Measurements from ENCODE around the gene HDAC1.

The HDAC1 gene

DNA sequence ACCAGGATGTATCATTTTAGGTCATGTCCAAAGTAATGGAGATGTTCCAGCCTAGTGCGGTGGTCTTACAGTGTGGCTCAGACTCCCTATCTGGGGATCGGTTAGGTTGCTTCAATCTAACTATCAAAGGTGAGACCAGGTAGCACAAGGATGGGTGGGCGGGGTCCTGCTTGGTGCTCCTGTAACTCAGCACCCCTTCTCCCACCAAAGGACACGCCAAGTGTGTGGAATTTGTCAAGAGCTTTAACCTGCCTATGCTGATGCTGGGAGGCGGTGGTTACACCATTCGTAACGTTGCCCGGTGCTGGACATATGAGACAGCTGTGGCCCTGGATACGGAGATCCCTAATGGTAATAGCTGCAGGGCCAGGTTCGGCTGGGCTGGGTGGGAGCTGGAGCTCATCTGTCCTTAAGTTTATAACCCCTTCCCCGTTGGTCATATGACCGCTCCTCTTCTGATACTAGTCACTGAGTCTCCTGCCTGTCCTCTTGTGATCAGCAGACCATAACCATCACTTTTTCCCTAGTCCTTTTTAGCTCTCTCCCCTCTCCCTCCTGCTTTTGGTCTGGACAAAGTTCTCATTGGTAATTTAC is 38.8 kb downstream of the HDAC1 start:
- DNase-seq, result no peak

DNA sequence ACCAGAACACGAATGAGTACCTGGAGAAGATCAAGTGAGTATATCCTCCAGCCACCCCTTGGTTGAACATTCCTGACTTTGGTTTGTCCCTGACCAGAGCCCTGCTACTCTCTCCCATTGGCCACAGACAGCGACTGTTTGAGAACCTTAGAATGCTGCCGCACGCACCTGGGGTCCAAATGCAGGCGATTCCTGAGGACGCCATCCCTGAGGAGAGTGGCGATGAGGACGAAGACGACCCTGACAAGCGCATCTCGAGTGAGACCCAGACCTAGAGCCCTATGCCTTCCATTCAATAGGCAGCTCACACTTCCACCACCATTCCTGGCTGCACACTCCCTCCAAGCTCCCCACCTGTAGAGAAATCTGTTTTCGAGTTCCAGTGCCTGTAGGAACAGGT is 39.7 kb downstream of the HDAC1 start:
- no peak for DNase-seq

DNA sequence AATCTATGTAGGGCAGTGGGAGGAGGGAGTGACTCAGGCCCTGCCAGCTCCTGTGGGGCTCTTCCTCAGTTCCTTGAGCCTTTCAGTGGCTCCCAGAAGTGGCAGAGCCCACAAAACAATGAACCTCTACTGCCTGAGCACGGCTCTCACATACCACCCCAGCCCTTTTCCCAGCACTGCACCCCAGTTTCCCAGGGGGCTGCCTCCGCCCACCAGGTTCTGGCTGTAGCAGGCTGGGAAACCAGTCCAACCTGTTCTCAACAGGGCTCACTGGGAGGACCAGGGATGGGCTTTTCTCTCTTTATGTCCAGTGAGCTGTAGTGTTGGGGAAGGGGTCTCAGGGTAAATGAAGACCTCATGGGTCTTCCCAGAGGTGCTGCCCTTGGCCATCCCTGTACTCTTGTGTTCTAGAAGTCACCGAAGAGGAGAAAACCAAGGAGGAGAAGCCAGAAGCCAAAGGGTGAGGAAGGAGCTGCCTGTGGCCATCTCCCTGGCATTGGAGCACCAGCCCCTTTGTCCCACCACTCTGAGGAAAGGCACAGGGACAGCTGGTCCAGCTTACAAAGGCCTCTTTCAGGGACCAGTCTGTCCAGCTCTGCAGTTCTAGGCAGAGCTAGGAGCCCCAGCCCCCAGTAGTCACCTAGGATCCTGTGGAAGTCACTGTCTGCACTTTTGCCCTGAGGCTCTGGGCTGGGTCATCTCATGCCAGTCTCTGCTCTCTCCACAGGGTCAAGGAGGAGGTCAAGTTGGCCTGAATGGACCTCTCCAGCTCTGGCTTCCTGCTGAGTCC is 40.6 kb downstream of the HDAC1 start:
- DNase-seq, result no peak

DNA sequence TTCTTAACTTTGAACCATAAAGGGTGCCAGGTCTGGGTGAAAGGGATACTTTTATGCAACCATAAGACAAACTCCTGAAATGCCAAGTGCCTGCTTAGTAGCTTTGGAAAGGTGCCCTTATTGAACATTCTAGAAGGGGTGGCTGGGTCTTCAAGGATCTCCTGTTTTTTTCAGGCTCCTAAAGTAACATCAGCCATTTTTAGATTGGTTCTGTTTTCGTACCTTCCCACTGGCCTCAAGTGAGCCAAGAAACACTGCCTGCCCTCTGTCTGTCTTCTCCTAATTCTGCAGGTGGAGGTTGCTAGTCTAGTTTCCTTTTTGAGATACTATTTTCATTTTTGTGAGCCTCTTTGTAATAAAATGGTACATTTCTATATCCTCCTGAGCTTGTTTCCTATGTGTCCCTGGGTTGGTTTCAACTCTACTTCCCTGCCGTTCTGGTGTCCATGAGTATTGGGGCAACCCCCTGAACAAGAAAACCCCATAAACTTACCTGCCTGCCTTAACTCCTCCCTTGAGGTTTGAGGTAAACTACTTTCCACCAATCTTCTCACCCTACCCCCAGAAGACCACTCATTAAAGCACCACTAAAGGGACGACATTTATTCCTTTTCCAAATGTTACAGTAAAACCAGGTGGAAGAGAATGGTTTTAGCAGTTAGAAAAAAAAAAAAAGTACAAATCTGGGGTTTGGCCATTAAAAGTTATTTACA is 41.5 kb downstream of the HDAC1 start:
- no peak for DNase-seq

DNA sequence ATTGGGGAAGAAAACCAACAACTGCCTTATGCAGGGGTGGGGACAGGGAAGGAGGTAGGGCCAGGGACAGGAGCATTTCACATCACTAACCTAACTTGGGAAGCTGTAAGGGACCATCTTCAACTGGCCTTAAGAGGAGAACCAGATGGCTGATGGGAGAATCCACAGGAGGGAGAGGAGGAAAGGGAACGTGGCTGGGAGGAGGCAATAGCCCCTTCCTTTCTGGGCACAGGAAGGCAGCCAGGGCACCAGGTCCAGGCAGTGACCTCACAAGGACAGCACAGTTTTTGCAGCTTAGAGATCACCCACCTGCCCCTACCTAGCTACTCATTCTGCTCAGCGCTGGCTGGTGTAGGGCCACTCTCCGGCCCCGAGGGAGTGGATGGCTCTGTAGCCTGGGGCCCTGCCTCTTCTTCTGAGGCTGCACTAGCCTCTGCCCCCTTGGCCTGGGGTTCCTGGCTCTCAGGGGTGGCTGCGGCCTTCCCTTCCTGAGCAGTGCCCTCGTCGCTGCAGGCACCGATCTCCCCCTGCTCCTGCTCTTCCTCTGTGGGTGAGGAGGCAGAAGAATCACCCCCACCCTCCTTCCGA is 42.5 kb downstream of the HDAC1 start:
- DNase-seq, result no peak

DNA sequence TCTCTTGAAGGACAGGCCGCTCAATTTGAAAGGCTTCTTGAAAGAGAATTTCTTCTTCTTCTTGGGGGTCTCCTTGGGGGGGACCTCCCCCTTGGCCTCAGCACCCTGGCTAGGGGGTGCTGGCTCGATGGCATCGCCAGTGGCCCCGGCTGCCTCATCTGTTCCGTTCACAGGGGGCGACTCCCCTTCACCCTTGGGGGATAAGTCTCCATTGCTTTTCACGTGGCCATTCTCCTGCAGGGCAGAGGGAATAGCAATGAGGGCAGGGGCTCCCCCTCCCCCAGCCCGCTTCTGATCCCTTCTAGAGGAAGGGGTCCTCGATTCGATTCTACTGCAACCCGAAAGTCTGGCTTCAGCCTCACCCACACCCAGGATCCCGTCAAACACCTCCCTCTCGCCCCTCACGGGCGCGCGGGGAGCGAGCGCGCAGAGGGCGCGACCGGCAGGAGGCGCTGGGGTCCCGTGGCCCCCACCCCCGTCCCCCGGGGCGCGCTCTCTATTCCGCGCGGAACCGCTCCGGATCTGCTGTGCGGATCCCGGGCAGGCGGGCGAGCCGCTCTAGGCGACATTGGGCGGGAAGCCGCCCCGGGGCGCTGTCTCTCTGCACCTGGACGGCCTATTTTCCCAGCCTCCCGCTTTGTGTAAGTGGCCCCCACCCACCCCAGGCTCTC is 43.1 kb downstream of the HDAC1 start:
- DNase-seq, result peak; percentile 57

DNA sequence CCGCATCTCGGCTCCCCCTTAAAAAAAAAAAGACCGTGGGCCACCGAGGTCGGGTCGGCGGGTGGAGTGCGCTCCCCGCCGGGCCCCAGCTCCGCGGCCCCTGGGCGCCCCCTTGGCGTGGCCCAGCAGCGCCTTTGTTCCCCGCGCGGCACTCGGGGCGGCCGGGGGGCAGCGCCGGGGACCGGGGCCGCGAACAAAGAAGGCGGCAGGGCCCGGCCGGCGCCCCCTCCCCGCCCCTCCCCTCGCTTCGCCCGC is 43.6 kb downstream of the HDAC1 start:
- no peak for DNase-seq

DNA sequence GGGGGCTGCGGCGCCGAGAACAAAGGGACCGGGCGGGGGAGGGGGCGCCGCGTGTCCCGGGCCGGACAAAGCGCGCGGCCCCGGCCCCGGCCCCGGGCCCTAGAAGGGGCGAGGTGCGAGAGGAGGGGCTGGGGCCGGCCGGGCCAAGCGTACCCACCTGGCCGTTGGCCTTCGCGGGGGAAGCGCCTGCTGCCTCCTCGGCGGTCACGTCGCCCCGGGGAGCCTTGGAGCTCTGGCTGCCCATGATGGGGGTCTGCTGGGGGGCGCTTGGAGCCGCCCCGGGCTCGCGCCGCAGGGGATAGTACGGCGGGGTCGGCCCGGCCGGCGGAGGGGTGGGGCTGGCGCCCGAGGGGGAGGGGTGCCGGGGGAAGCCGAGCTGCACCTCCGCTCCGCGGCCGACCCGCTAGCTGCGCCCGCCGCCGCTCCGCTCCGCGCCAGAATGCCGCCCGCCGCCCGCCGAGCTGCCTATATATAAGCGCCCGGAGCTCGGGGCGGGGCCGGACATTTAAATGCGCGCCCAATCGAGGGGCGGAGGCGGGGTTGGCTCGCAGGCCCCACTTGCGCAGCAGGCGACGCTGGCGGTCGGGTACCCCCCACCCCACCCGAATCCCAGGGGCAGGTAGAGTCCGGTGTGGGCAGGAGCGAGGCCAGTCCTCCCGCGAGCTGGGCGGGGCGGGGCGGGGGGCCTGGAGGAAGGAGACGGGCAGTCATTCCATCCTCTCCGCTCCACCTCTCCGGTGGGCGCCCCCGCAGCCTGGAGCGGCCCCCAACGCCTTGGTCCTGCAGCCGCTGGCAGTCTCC is 44.1 kb downstream of the HDAC1 start, which contains the start of gene MARCKSL1:
Gene MARCKSL1, minus strand, starts transcription at position 444 of the 801 bp plus-strand sequence. Its CDS starts 200 bp downstream, at position 244.
- DNase-seq, result peak; percentile 84

DNA sequence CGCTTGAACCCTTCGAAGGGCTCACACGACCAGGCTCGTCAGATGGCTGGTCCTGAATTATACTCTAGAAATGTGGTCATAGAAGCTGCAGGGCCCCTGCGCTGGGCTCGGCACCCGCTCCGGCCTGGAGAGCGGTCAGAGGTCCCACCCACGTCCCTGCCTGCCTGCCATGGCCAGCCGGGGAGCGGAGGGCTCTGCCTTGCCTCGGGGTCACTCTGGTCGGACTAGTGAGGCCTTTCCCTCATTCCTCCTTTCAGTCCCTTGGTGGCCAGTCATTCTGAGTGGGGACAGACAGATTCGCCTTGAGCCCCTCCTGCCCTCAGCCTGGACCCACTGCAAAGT is 44.7 kb downstream of the HDAC1 start:
- no peak for DNase-seq

DNA sequence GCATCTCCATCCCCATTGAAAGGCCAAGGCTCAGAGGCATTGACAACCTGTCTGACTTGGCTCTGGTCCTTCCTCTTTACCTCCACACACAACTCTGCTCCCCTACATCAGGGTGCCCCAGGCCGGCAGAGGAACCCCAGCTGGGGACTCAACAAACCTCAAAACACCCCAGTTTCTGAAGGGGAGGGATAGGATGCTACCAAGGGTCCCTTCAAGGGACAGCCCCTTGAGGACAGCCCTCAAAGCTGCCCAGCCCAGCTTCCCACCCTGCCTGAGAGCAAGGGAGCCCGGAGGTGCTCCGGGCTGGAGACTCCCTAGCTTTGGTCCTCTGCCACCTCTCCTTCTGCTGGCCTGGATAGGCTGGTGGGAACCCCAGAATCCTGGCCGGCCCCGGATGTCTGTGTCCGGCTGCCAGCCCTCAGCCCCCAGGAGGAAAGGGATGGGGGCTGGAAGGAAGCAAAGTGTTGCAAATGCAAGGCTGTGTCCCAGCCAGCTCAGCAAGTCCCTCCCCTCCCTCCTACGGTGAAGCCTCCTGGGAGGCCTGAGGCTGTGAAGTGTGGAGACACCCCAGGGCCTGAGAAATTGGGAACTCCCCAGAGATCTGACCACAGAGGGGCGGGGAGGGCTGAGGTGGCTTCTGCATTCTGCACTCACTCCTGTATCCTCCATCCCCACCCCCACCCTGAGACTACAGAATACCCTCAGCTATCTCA is 45.2 kb downstream of the HDAC1 start:
- no peak for DNase-seq

DNA sequence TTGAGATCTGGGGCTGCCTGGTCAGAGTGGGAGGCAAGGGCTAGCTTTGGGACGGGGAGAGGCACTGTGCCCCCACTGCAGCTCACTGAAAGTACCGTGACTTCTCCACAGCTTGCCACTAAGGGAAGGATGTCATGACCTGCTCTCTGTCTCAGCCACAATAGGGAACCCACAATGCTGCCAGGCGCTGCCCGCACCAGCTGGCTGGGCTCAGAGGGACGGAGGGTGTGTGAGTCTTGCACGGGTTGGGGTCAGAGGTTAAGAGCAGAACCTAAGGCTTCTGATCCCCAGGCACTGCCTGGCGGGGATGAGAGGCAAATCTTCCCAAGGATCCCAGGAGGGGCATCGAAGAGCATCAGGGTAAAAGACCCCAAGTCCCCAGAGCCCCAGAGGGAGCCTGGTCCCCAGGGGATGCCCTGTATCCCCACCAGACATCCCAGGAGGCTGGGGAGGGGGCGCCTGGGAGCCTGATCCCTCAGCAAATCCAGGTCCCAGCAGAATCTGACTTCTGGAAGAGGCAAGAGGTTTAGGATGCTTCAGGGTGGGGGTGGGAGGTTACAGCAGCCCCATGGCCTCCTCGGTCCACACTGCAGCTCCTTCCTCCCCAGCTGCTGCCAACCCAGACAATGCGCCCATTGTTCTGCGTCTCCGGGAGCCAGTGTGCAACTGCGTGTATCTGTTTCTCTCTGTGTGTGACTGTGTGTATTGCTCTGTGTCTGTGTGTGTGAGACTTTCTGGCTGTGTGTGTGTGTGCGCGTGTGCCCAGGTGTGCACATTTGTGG is 46.2 kb downstream of the HDAC1 start:
- no peak for DNase-seq

DNA sequence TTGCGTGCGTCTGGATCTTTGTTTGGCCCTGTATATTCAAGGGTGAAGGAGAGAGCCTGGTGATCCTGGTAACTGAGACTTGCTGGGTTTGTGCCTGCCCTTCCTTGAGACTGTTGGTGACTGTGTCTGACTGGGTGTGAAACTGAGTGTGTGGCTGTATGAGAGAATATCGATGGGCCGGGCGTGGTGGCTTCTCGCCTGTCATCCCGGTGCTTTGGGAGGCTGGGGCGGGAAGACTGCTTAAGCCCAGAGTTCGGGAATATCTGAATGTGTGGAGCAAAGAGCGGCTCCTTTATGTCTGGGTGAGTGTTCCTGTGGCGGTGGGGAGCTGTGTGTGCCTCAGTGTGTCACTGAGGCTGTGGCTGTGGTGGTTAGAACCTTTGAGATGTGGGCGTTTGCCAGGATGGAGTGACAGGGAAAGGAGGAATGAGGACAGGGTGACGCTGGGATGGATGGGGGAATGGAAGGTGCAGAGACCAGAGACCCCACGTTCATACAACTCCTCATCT is 46.8 kb downstream of the HDAC1 start:
- no peak for DNase-seq

DNA sequence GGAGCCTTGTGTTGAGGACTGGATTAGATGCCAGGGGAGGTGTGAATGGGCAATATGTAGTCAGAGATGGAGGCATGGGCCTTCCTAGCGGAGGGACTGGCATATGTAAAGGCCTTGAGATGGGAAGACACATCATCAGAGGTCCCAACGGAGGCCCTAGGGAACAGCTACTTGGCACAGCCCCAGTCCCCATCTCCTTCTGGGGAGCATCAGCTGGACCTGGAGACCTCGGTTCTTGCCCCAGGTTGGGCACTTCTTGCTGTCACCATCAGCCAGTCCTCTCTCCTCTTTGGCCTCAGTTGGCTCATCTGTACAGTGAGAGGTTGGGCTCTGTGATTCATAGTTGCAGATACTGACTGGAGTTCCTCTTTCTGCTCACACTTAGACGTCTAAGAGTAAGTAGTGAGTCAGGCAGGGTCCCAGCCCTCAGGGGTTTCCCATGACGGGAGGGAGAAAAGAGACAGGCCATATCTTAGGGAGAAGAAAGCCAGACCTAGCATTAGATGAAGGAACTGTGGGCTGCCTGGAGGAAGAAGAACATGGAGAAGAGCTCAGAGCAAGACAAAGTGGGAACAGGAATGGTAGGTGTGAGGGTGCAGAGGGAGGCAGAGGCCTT is 47.6 kb downstream of the HDAC1 start:
- no peak for DNase-seq

DNA sequence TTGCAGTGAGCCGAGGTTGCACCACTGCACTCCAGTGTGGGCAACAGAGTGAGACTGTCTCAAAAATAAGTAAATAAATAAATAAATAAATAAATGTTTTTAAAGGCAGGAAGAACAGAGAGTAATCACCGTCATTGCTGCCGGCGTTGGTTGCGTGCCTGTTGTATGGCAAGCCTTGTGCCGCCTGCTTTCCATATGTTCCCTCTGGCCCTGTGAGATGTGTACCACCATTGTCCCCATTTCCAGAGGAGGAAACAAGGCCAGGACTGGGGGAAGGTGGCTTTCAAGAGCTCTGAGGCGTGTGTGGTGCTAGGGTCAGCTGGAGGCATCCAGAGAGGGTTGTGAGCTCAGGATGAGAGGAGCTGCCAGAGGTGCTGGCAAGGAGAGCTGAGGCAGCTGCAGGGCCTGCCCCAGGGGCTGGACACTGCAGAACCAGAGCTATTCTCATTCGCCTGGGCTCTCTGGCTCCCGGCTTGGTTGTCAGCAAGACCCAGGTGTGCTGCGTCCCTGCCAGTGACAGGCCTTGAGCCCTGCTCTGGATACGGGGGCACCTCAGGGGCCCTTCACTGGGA is 49.4 kb downstream of the HDAC1 start:
- no peak for DNase-seq

DNA sequence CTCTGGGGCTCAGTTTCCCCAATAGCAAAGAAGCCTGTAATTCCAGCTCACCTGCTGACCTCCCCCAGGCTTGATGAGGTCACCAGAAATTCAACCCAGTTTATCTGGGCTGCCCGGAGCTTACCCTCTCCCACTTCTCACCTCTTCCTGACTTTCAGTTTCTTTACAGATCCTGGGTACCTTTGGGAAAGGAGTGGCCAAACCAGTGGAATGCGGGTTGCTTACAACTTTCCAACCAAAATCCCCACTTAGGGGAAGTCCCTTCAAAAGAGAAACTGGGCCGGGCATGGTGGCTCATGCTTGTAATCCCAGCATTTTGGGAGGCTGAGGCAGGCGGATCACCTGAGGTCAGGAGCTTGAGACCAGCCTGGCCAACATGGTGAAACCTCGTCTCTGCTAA is 50.1 kb downstream of the HDAC1 start:
- DNase-seq, result no peak

DNA sequence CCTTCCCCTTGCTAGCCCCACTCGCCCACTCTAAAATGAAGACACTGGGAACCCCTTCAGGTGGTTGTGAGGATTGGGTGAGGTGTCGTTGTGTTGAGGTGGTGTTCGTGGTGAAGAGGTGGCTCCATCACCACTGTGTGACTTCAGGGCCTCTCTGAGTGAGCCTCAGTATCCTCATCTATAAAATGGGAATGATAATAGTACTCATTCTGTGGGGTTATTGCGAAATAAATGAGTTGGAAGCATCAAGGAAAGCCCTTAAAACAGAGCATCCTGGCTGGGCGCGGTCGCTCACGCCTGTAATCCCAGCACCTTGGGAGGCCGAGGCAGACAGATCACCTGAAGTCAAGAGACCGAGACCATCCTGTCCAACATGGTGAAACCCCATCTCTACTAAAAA is 50.8 kb downstream of the HDAC1 start:
- no peak for DNase-seq

DNA sequence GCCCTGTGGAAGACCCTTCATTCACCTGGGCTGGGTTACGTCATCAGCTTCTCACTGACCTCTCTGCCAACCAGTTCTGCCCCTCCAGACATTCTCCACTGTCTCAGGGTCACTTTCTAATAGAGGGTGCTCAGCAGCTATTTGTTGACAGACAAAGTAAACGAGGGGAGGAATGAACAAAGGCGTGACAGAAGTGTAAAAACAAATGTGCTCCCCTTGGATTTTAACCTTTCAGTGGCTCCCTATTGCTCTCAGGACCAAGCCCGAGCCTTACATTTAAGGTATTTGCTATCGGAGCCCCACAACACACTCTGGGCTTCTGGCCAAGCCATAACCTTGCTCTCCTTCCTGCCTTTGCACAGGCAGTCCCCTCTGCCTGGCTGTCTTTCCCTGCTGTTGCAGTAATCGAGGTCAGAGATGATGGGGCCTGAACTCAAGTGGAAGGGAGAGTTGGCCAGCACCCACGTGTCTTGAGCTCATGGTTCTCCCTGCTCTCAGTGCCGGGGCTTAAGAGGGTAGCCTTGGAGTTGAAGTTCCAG is 53.5 kb downstream of the HDAC1 start:
- DNase-seq, result no peak

DNA sequence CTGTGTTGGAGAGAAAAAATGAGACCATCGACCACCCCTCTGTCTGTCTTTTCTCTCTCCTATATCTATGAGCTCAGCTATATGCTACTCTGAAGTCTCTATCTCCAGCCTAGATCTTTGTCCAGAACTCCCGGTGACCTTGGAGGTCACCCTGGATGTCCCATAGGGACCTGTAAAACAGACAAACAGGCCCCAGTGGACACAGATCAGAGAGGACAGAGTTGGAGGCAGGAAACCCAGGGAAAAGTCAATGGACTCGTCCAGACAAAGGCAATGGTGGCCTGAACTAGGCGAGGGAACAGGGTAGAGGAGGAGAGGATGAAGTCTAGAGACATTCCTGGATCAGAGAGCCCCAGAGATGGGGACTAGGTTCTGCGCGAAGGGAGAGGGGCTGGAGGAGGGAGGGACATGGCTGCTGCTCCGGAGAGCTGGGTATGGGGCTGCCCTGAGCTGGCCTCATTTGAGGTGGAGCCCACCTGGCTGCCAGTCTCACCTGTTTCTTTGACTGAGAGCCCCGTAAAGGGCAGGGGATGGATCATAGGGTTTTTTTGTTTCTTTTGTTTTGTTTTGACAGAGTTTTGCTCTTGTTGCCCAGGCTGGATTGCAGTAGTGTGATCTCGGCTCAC is 54.8 kb downstream of the HDAC1 start:
- no peak for DNase-seq

DNA sequence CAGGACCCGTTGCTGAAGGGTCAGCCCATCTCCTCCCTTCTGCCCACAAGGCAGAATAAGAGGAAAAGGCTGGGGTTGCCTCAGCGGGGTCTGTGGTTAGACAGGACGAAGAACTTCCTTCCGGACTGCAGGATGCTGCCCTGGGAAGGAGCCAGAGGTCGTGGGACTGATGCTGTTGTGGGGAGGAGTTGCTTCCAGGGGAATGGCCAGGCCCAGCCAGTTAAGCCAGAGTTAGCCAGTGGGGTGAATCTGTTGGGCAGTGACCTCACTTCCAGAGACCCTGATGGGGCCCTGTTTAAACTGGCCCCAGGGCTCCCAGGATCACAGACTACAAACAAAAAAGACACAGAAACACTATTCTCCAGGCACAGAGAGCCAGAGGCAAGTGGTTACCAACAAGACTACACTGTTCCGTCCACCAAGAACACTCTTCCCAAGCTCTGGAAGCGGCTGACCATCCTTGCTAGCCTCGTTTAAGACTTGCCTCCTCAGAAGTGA is 57.4 kb downstream of the HDAC1 start:
- no peak for DNase-seq
